ENCODE data around the gene ANKRD42.

GRCh38 chr11:83256602-83257340 is 63.3 kb downstream of the ANKRD42 start:
- TF ChIP-seq CTCF (IDR thresholded peaks at IDR 0.05; ENCODE audit: low read length) (no peak), EZH2 (optimal IDR thresholded peaks at IDR 0.05; ENCODE audit: low read depth, low read length) (no peak)

All from MM.1S (cell line).